NCI-H1092 (cell line): ENCODE measurements around the gene ELAPOR1.
"Not testable (repeated sequence)": the region's sequence is repeated elsewhere in the genome, so short reads cannot be mapped to it uniquely, and the experiment has no call there.

Experiments
- DNase-seq: peaks from one replicate; lab custom pipeline; 2025; lab: John Stamatoyannopoulos, UW

Gene ELAPOR1

DNA sequence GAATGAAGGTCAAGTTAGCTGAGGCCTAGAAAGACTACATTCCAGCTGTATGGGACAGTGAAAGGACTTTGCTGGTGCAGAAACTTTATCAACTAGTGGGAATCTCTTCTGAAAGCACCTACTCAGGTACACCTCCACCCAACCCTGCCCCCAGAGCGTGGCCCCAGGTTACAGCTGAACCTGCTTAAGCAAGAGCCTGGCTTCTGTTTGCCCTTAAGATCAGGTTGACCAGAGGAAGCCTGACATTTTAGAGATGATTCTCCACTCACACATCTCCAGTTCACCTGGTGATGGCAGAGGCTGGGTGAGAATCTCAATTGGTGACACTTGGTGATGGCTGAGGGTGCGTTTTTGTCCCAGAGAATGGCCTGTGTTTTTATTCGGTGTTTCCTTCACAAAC is 24.0 kb downstream of the ELAPOR1 start:
- no peak for DNase-seq

DNA sequence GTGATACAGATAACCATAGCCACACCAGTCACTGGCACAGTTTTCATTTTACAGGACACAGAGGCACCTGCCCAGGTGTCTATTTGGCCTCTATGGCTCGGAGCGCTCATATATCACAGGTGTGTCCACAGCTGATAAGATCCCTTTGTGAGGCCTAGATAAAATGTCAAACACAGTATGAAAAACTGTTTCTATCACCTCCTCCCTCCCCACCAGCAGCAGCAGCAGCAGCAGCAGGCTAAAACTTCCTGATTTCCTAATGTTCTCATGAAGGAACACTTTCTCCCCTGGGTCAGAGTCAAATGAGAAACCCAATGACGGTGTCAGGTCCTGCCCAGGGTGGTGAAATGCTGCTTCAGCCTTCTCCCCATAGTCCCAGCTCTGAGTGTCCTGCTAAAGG is 24.4 kb downstream of the ELAPOR1 start:
- DNase-seq: no peak

DNA sequence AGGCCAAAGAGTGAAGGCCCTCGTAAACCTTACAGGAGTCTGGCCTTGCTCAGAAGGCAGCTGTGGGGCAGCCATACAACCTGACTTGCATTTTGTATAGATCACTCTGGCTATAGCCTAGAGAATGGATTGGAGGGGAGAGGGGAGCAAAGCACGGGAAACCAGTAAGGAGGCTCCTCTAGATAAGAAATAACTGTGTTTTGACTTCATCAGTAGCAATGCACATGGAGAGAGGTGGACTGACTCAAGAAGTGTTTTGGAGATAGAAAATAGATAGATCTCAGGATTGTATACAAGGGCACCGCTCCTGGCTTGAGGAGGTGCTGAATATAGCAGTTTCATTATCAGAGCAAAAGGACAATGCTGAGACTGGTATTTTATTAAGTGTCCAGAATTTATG is 26.5 kb downstream of the ELAPOR1 start:
- DNase-seq: no peak

DNA sequence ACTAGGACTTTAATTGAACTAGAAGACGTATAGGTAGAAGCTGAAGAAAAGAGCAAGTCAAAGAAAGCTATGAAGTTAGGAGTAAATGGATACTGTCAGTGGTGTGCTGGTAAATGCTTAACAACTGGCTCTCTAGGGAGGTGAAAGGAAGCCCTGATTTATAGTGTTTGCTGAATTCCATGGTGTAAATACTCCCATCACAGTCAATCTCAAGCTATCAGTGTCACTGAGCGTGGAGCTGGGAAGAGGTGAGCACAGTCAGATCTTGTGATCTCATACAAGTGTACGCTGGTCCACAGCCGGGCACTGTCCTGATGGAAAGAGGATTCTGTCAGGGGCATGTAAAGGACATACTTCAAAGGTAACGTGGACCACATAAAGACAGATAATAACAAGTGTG is 28.3 kb downstream of the ELAPOR1 start:
- DNase-seq: no peak

DNA sequence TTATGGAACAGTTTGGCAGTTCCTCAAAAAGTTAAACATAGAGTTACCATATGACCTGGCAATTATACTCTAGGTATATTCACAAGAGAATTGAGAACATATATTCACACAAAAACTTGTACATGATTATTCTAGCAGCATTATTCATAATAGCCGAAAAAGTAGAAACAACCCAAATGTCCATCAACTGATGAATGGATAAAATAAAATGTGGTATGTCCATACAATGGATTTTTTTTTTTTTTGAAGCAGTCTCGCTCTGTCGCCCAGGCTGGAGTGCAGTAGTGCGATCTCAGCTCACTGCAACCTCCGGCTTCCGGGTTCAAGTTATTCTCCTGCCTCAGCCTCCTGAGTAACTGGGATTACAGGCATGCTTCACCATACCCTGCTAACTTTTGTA is 28.8 kb downstream of the ELAPOR1 start:
- DNase-seq: not testable (repeated sequence)

DNA sequence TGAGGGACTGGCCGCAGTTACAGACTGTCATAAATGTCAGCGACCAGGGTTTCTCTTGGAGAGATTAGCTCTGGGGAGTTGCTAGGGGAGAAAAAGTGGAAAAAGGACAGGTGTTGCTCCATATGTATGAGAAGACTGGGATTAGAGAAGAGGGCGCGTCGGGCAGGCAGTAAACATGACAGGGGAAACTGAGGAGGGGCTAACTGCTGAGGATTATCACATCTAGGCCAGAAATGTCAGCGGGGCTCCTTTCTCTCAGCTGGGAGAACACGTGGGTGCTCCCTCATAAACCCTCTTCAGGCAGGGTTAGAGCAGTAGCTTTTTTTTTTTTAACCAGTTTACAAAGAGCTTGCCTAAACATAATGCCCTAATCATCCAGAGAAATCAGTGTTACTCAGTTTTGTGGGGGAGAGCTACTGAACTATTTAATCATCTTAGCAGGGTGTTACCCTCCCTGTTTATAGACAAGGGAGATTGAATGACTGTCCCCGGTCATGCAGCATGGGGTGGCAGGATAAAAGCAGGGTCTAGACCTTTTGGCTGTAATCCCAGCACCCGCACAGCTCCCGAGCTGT is 35.2 kb downstream of the ELAPOR1 start:
- DNase-seq: no peak

DNA sequence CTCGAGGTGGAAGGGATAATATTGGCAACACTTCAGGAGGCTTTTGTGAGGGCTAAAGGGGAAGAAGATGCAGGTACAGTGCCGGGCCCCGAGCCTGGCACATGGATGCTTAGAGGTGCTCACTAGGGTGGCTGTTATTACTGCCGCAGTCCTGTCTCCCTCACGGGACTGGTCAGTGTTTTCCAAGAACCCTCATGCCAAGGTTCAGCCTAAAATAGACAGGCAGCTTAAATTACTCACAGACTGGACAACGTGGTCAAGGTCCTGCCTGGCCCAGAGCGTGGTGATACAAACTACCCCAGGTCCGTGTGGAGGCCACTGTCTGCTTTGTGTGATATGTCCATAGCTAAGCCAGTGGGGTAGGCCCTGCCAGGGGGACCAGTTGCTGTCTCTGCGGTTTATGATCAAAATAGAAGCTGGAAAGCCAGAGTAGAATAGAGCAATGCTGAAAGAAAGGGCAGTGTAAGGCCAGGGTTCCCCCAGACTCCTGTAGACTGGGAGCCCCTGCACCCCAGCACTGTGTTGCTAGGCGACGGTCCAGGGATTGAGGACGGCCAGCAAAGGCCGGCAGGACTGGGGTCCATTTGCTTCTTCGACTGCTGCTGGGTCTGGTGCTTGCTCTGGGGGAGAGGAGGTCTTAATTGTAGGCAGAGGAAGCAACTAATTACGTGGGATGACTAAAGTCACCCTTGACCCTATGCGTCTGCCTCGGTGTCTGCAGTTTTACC is 36.1 kb downstream of the ELAPOR1 start:
- DNase-seq: no peak

DNA sequence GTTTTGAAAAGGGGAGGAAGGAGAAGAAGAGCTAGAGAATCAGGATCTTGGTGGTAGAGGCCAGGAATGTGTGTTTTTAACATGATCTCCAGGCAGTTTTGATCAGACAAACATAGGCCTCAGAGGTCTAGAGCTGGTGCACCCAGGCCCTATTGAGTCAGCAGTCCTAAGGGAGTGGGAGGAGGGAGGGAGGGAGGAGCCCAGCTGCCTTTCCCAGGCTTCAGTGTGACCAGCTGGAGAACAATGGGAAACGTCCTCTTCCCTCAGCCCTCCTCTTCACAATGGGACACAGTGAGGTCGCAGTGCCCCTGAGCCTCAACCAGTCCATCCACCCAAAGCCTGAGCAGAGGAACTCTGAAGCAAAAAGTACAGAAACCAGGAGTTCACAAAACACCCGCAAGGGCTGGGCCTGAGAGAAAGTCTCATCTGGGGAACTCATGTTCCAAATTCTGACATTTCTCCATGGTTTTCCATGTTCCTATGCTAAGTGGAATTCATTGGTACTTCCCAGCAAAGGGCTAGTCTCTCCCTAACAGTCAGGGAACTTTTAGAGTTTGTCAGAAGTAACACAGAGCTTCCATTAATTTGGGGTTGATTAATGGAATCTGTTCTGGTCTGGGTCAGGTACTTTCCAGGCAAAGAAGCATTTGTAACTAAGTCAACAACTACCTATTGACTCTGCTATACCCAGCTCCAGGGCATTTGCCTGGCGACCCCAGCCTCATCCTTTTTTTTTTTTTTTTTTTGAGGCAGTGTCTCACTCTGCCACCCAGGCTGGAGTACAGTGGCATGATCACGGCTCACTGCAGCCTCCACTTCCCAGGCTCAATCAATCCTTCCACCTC is 37.5 kb downstream of the ELAPOR1 start:
- no peak for DNase-seq

DNA sequence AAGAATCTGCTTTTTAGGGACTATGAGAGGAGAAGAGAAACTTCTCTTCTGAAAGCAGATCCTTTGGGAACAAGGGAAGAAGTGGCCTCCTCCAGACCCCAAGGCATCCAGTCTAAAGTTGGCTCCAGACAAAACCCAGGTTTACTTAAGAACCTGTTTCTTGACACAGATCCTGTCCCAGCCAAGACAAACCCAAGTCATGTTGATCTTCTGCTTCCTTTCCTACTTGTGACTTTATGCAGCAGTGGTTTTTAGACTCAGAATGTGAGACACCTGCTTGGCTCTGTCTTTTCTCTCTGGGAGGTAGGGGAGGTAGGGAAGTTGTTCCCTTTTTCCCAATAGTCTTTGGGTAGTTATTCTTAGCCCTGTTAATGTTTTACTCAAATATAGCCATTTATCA is 38.3 kb downstream of the ELAPOR1 start:
- DNase-seq: no peak

DNA sequence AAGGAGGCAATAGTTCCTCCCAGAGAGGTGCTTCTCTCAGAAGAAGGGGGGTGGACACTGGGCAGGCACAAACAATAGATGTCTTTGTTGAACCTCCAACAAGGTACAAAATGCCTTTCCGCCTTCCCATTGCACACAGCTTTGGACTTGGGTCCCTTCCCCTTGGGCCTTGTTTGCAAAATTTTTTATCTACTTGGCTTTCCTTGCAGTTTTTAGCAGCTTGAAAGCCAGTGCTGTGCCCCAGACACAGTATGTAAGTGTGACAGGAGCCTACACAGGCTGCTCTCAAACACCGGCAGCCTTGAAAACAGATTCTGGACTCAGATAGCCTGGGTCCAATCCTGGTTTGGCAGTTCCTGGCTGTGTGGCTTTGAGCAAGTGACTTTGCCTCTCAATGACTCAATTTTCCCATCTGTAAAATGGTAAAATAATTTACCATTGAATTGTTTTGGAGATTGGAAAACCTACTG is 43.0 kb downstream of the ELAPOR1 start:
- no peak for DNase-seq

DNA sequence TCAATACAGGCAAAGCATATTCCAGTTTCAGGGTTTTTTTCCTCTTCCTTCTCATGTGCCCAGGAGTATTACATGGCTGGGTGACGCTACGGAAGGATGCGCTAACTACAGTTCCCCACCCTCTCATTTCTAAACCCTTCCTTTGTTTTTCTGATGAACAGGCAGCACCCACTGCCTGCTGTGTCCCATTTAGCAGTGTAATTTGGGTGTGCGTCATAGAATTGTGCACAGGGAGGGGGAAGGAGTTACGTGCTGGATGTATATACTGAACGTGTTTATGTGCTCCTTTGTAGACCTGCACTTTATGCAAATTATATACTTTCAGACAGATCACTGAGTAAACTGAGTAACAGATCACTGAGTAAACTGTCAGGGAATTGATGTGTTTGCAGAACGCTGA is 44.5 kb downstream of the ELAPOR1 start:
- DNase-seq: no peak

DNA sequence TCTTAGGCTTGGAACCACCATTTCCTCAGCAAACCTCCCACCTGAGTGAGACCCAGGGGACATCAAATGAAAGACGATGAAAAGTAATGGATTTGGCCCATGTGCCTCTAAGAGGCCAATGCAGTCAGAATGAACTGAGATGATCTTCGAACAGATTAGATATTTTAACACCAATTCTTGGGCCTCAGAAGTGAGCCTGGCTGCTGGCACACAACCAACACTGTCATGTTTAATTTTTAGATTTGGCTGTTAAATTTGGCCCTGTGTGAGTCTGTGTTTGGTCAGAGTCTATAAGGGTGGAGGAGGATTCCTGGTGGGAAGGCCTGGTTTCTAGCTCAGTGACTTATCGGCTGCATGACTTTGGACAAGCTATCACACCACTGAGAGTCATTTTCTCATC is 45.4 kb downstream of the ELAPOR1 start:
- DNase-seq: no peak

DNA sequence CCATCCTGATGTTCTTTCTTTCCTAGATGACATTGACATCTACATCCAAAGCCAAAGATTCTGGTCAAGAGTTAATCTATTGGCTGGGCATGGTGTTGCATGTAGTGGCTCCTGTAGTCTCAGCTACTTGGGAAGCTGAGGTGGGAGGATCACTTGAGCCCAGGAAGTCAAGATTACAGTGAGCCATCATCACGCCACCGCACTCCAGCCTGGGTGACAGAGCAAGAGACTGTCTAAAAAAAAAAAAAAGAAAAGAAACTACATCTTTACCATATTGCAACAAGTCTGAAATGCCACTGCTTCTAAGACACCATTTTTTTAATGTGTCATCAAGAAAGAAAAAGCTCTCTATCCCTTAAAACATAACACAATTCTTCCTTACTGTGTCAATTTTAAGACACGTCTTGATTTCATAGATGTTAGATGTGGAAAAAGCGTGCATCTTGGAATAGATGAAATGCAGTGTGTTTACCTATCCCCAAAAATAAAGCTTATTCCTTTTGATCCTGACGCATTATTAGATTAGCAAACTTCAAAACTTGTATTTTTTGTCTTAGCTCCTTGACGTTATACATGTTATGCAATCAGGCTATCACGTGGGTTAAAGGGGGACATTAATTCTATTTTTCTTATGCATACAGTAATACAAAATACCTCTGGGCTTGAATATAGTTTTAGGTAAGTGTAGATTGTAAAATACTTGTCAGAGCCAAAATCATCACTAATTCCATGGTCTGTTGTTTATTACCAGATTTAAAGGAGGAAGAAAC is 46.3 kb downstream of the ELAPOR1 start:
- DNase-seq: no peak

DNA sequence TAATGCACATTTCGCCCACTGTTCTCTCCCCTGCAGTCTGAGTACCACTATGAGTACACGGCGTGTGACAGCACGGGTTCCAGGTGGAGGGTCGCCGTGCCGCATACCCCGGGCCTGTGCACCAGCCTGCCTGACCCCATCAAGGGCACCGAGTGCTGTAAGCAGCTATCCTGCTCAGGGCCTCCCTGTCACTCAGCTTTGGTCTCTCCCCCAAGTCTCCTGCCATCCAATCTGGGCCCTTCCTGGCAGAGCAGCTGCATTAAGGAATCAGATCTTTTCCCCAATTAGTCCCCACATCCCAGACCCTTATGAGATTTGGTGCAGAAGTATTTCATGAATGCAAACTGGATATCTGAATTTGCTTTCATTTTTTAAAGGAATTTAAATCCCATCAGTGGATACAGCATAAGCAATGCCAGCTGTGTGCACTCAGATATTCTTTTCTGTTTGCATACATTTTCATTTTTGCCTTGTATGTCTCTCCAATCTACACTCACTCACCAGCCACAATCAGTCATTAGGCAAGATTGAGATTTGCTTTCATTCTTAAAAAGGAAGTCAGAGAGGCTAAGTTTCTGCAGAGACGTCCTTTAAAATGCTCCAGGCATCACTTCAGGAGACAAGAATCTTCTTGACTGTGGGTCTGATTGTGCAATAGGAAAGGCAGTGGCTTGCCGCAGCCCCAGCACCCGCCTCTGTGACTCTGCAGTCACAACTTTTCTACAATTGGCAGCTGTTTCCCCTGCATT is 48.1 kb downstream of the ELAPOR1 start:
- no peak for DNase-seq

DNA sequence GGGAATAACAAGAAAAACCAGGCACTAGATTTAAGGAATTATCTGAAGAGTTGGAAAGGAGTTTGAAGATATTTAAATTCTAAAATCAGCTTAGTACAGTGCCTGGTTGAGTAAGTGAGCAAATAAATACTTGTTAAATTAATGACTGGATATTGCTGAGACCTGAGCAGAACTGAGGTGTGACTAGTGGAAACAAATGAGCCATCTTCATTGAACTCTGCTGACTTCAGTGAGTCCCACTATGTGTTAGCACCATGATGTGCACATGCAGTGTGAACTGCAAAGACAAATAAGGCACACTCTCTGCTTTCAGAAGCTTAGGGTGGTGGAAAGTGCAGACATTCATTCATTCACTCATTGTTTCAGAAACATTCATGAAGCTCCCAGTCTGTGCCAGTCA is 48.7 kb downstream of the ELAPOR1 start:
- no peak for DNase-seq

DNA sequence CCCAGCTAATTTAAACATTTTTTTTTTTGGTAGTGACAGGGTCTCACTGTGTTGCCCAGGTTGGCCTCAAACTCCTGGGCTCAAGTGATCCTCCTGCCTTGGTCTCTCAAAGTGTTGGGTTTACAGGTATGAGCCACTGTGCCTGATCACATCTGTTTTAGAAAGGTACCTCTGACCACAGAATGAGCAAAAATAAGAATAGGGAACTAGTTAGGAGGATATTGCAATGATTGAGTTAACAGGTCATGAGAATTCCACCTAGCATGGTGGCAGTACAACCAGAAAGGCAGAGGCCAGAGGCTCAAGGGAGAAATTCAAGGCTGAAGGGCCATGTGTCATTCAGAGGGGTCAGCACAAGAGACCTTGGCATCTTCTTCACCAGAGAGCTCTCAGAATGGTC is 49.6 kb downstream of the ELAPOR1 start:
- no peak for DNase-seq
